Mesenchymal stem cell (in vitro differentiated cells and primary cell): ENCODE data around the gene ROBO3.

Source experiments
- DNase-seq: peaks from one replicate; pipeline ENCODE4 v3.0.0-alpha.2; 2013
- H2AFZ ChIP-seq: one replicate; pipeline ENCODE4 v1.6.1; 2013; ENCODE audit warnings: low read depth, mild to moderate bottlenecking, control low read depth, inconsistent platforms, low read length, moderate library complexity
- H2AK5ac ChIP-seq: 2 replicates; pipeline ENCODE4 v1.6.1; 2013; ENCODE audit warnings: low read length, moderate library complexity, mild to moderate bottlenecking, inconsistent platforms; ENCODE audit not compliant: severe bottlenecking
- H2BK120ac ChIP-seq: one replicate; pipeline ENCODE4 v1.6.1; 2013; ENCODE audit warnings: low read depth, mild to moderate bottlenecking, inconsistent platforms, low read length, moderate library complexity
- H2BK12ac ChIP-seq, 2 experiments: one replicate each; pipeline ENCODE4 v1.6.1; 2013; ENCODE audit warnings: inconsistent platforms in 2 of 2, low read length in 2 of 2, mild to moderate bottlenecking in 2 of 2, moderate library complexity in 2 of 2, control low read depth in 1 of 2
- H2BK15ac ChIP-seq: one replicate; pipeline ENCODE4 v1.6.1; 2013; ENCODE audit warnings: mild to moderate bottlenecking, low read depth, inconsistent platforms; ENCODE audit not compliant: poor library complexity, severe bottlenecking
- H2BK5ac ChIP-seq: 2 replicates; pipeline ENCODE4 v1.6.1; 2013; ENCODE audit warnings: low read depth, mild to moderate bottlenecking, low read length, control low read depth, inconsistent platforms; ENCODE audit not compliant: poor library complexity, severe bottlenecking
- H3K14ac ChIP-seq, 2 experiments: one replicate each; pipeline ENCODE4 v1.6.1; 2013; ENCODE audit warnings: inconsistent platforms in 2 of 2, low read length in 2 of 2, control low read depth in 1 of 2, mild to moderate bottlenecking in 1 of 2, moderate library complexity in 1 of 2
- H3K18ac ChIP-seq, 2 experiments: one replicate each; pipeline ENCODE4 v1.6.1; 2013; ENCODE audit warnings: inconsistent platforms in 2 of 2, low read length in 2 of 2, control low read depth in 1 of 2, low read depth in 1 of 2, mild to moderate bottlenecking in 1 of 2
- H3K23ac ChIP-seq, 2 experiments: one replicate each; pipeline ENCODE4 v1.6.1; 2013; ENCODE audit warnings: inconsistent platforms in 2 of 2, low read length in 2 of 2, mild to moderate bottlenecking in 2 of 2, moderate library complexity in 2 of 2, control low read depth in 1 of 2
- H3K27ac ChIP-seq: 2 replicates; pipeline ENCODE4 v1.5.1; 2013; ENCODE audit warnings: mild to moderate bottlenecking, moderate library complexity, low read length, control low read depth, inconsistent platforms; ENCODE audit not compliant: poor library complexity, severe bottlenecking
- H3K27me3 ChIP-seq, 2 experiments: 2 replicates each; pipeline versions ENCODE4 v1.6.1 to v1.7.0; 2013; ENCODE audit warnings: low read length in 2 of 2, mild to moderate bottlenecking in 2 of 2, moderate library complexity in 2 of 2, control low read depth in 1 of 2, inconsistent platforms in 1 of 2; ENCODE audit not compliant: control insufficient read depth in 1 of 2, insufficient read depth in 1 of 2
- H3K36me3 ChIP-seq, 2 experiments: 2 replicates each; pipeline versions ENCODE4 v1.6.1 to v1.7.0; 2013; ENCODE audit warnings: low read length in 2 of 2, control low read depth in 1 of 2, inconsistent platforms in 1 of 2, low read depth in 1 of 2, mild to moderate bottlenecking in 1 of 2; ENCODE audit not compliant: insufficient read depth in 2 of 2, control insufficient read depth in 1 of 2
- H3K4ac ChIP-seq, 2 experiments: one replicate each; pipeline ENCODE4 v1.6.1; 2013; ENCODE audit warnings: inconsistent platforms in 2 of 2, low read length in 2 of 2, mild to moderate bottlenecking in 2 of 2, moderate library complexity in 2 of 2, control low read depth in 1 of 2, low read depth in 1 of 2
- H3K4me1 ChIP-seq: 2 replicates; pipeline ENCODE4 v1.6.1; 2013; ENCODE audit warnings: low read depth, low read length, control low read depth; ENCODE audit not compliant: control insufficient read depth, insufficient read depth
- H3K4me2 ChIP-seq: 2 replicates; pipeline ENCODE4 v1.6.1; 2013; ENCODE audit warnings: low read length, mild to moderate bottlenecking, inconsistent platforms; ENCODE audit not compliant: poor library complexity, severe bottlenecking
- H3K4me3 ChIP-seq, 2 experiments: 2 replicates each; pipeline versions ENCODE4 v1.5.1 to v1.7.0; 2013; ENCODE audit warnings: low read length in 2 of 2, mild to moderate bottlenecking in 2 of 2, control low read depth in 1 of 2, low read depth in 1 of 2; ENCODE audit not compliant: insufficient read depth in 1 of 2
- H3K79me1 ChIP-seq: replicated peaks from 2 replicates; pipeline ENCODE4 v1.6.1; 2013; ENCODE audit warnings: mild to moderate bottlenecking, control low read depth, low read length, inconsistent platforms; ENCODE audit not compliant: poor library complexity, severe bottlenecking
- H3K9ac ChIP-seq: 2 replicates; pipeline ENCODE4 v1.7.0; 2013; ENCODE audit warnings: mild to moderate bottlenecking, low read length, moderate library complexity
- H3K9me3 ChIP-seq: 2 replicates; pipeline ENCODE4 v1.7.0; 2013; ENCODE audit warnings: mild to moderate bottlenecking, low read length; ENCODE audit not compliant: control insufficient read depth
- H4K8ac ChIP-seq: one replicate; pipeline ENCODE4 v1.6.1; 2013; ENCODE audit warnings: inconsistent platforms, mild to moderate bottlenecking, low read length, moderate library complexity
- H4K91ac ChIP-seq: one replicate; pipeline ENCODE4 v1.6.1; 2013; ENCODE audit warnings: mild to moderate bottlenecking, low read length, inconsistent platforms
- WGBS: methylation state at CpG from one replicate; pipeline ENCODE4 v1.1.7; 2013; ENCODE audit warnings: mixed read lengths; 5-methylcytosine and 5-hydroxymethylcytosine counted together

Gene ROBO3

DNA sequence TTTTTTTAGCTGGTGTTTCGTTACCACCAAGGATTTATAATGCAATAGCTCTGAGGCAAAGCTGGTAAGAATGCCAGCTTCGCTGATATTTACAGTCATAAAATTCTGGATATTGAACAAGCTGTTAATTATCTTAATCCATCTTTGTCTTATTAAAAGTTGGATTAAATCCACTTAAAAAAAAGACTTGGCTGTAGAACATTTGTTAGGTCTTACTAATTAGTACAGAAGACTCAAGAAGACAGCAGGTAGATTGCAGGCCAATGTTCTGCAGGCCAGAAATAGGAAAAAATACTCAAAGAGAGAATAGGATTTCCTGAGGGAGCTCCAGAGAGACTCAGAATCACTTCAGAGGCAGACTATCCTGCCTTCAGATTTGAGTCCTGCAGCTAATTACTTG is 24.9 kb downstream of the ROBO3 start:
- Histone ChIP-seq H2BK120ac (no peak overlapping the region), H3K36me3 (peaks cover 0 to 7% of the 10 kb centered on the region in 2 experiments), H2BK15ac (no peak overlapping the region), H3K23ac (no peak overlapping the region), H2AK5ac (no peak overlapping the region), H3K9ac (no peak overlapping the region), H3K27ac (no peak overlapping the region), H3K4me2 (no peak overlapping the region), H2AFZ (no peak overlapping the region), H3K27me3 (peaks cover 0 to 18% of the 10 kb centered on the region in 2 experiments), H4K91ac (no peak overlapping the region), H3K4me1 (no peaks in the 10 kb centered on the region), H3K79me1 (no peaks in the 10 kb centered on the region), H3K9me3 (no peaks in the 10 kb centered on the region), H2BK5ac (no peak overlapping the region), H3K14ac (no peak overlapping the region), H3K4me3 (no peak overlapping the region), H3K4ac (no peak overlapping the region), H4K8ac (no peak overlapping the region), H2BK12ac (no peak overlapping the region), H3K18ac (no peak overlapping the region)
- no CpG with 5 or more reads among the region's 2 CpGs for WGBS
- no peak for DNase-seq

DNA sequence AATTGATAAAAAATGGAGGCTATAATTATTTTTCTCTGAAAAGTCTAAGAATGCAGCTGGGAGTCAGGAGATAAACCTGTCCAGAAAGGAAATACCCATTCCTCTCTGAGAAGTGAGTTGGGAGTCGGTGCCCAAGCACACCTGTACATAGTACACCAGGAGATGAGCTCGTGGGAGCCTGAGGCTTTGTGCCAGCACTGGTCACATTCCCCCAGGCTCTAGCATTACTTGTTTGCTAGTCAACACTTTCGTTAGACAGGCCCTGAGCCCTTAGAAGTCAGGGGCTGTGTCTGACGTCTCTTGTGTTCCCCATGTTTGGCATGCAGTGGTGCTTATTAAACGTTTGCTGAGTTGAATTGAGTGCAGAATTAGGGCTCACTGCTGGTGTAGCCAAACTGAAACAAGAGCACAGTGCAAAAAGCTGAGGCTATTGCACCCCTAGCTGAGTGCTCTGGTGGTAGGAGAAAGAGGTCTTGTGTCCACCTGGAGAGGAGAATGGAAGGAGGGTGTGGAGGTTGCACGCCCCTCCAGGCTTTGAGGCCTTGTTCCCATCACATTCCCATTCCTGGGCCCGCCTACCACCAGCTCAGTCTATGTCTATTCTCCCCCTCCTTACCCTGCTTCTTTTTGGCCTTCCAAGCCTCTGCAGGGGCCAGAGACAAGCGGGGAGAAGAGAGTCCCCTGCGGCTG is 25.6 kb downstream of the ROBO3 start:
- Histone ChIP-seq H3K79me1 (no peaks in the 10 kb centered on the region), H3K4me1 (no peaks in the 10 kb centered on the region), H2AFZ (no peak overlapping the region), H3K4me3 (no peak overlapping the region), H2AK5ac (no peak overlapping the region), H2BK120ac (no peak overlapping the region), H3K4ac (no peak overlapping the region), H2BK12ac (no peak overlapping the region), H3K27me3 (peaks cover 0 to 18% of the 10 kb centered on the region in 2 experiments), H4K8ac (no peak overlapping the region), H3K18ac (no peak overlapping the region), H3K36me3 (peaks cover 0 to 5% of the 10 kb centered on the region in 2 experiments), H3K9ac (peak overlapping the region; percentile 18), H4K91ac (no peak overlapping the region), H2BK5ac (no peak overlapping the region), H3K4me2 (no peak overlapping the region), H3K14ac (no peak overlapping the region), H3K27ac (no peak overlapping the region), H3K23ac (no peak overlapping the region), H2BK15ac (no peak overlapping the region), H3K9me3 (no peaks in the 10 kb centered on the region)
- 78% methylated on average over 8 of the region's 9 CpGs for WGBS
- no peak for DNase-seq

DNA sequence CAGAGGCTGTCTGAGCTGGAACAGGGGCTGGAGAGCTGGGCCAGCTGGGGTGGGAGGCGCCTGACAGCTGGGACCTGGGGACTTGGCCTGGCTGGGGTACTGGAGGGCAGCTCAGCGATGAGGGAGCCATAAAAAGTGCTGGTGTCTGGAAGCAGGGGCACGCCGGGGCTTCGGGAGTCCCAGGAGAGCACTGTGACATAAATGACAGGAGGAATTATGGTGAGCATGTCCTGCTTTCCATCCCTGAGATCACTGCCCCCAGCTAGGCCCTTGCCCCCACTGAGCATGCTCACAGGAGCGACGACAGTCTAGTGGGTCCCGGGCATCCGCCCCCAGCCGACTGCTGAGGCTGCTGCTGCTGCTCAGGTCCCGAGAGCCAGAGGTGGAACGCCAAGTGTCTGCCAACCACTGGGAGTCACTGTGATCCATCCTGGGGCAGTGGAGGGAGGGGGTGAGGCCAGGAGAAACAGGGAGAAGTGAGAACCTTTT is 26.2 kb downstream of the ROBO3 start:
- WGBS = 42% methylated on average over 11 of the region's 12 CpGs
- DNase-seq = no peak
- peaks cover 4% of the 10 kb centered on the region for H3K4me1 ChIP-seq

DNA sequence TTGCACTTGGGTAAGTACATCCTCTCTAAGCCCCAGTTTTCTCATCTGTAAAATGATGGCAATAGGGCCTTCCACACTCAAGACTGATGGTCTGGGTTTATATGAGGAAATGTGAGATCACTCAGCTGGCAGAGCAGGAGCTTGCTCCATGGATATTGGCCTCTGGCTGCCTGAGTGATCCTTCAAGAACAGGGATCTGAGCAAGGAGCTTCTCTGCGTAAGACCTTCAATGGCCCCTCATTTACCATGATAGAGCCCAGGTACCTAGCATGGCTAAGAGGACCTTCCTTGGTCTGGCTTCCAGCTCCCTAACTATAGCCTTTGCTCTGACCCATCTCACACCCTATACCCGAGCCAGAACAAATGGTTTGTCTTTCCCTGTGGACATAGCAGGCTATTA is 26.9 kb downstream of the ROBO3 start:
- 90% methylated on average over 2 of the region's 2 CpGs for WGBS
- H2BK15ac ChIP-seq = no peak overlapping the region
- peaks cover 10% of the 10 kb centered on the region for H3K4me1 ChIP-seq
- no peak overlapping the region for H3K23ac ChIP-seq
- no peaks in the 10 kb centered on the region for H3K9me3 ChIP-seq
- H2AFZ ChIP-seq = no peak overlapping the region
- no peak overlapping the region for H3K14ac ChIP-seq
- no peak overlapping the region for H3K4me2 ChIP-seq
- H3K79me1 ChIP-seq = no peaks in the 10 kb centered on the region
- no peak overlapping the region for H2BK5ac ChIP-seq
- no peak overlapping the region for H2AK5ac ChIP-seq
- DNase-seq = no peak
- no peak overlapping the region for H2BK12ac ChIP-seq
- H3K27me3 ChIP-seq = peaks cover 0 to 18% of the 10 kb centered on the region in 2 experiments
- H3K27ac ChIP-seq = no peak overlapping the region
- no peak overlapping the region for H3K4me3 ChIP-seq
- H2BK120ac ChIP-seq = no peak overlapping the region
- H4K8ac ChIP-seq = no peak overlapping the region
- H3K4ac ChIP-seq = no peak overlapping the region
- H3K9ac ChIP-seq = no peak overlapping the region
- peaks cover 0 to 3% of the 10 kb centered on the region in 2 experiments for H3K36me3 ChIP-seq
- H3K18ac ChIP-seq = no peak overlapping the region
- no peak overlapping the region for H4K91ac ChIP-seq

More for the DNA sequence above, 26.2 kb downstream of the ROBO3 start:
- Histone ChIP-seq H3K23ac (no peak overlapping the region), H2BK120ac (no peak overlapping the region), H4K8ac (no peak overlapping the region), H4K91ac (no peak overlapping the region), H2BK12ac (no peak overlapping the region), H3K79me1 (no peaks in the 10 kb centered on the region), H2AFZ (no peak overlapping the region), H3K27me3 (peaks cover 0 to 18% of the 10 kb centered on the region in 2 experiments), H3K14ac (no peak overlapping the region), H2BK15ac (no peak overlapping the region), H3K4me3 (no peak overlapping the region), H3K4ac (no peak overlapping the region), H2BK5ac (no peak overlapping the region), H3K27ac (no peak overlapping the region), H3K9me3 (no peaks in the 10 kb centered on the region), H2AK5ac (no peak overlapping the region), H3K36me3 (peaks cover 0 to 3% of the 10 kb centered on the region in 2 experiments), H3K9ac (peak overlapping the region; percentile 18), H3K18ac (no peak overlapping the region), H3K4me2 (no peak overlapping the region)
